Ovary (tissue), 9 donors: ENCODE results near the gene HERC4. TPM values are rescaled to one million over a fixed set of nuclear protein-coding genes. Genes with fewer than 3 reads are reported as not detected.

ENCODE experiments used
- DNase-seq, 5 donors: peaks; one replicate each; pipeline ENCODE4 v3.0.0-alpha.2; 2019 to 2020
- H3K27ac ChIP-seq, 2 donors: fragments of 200-600 bp; one replicate each; pipeline versions ENCODE4 v1.5.1 to v1.8.0; 2019 to 2022
- H3K27me3 ChIP-seq: fragments of 200-600 bp; one replicate; pipeline ENCODE4 v1.8.0; 2022
- H3K36me3 ChIP-seq: fragments of 200-600 bp; sonication (generic); one replicate; pipeline ENCODE4 v1.5.1; 2019
- H3K4me1 ChIP-seq: one replicate; pipeline ENCODE4 v1.8.1; 2013; ENCODE audit warnings: mild to moderate bottlenecking, moderate library complexity; ENCODE audit not compliant: insufficient read depth
- H3K4me3 ChIP-seq: fragments of 200-600 bp; sonication (generic); one replicate; pipeline ENCODE4 v1.5.1; 2017
- H3K9me3 ChIP-seq, 2 donors: fragments of 200-600 bp in 1 of 2; sonication (generic) in 1 of 2; one replicate each; pipeline versions ENCODE4 v1.5.1 to v1.8.1; 2013 to 2019; ENCODE audit warnings: mild to moderate bottlenecking in 1 of 2, moderate library complexity in 1 of 2
- EP300 ChIP-seq: sonication (generic); formaldehyde crosslinking; IDR thresholded peaks from one replicate; pipeline ENCODE4 v1.6.1; 2017; ENCODE audit warnings: antibody characterized with exemption
- POLR2A ChIP-seq: fragments of 450-650 bp; IDR thresholded peaks from one replicate; pipeline ENCODE4 v1.6.1; 2017; ENCODE audit warnings: antibody characterized with exemption, mild to moderate bottlenecking, moderate library complexity
- WGBS, 3 donors: extraction: QIAGEN DNeasy Blood & Tissue Kit in 1 of 3; methylation state at CpG; one replicate each; pipeline versions ENCODE4 v1.1.5 to v1.1.7; 2013 to 2017; 5-methylcytosine and 5-hydroxymethylcytosine counted together
- intact Hi-C, 4 donors: fragments of 100-400 bp; cut with DNase I; formaldehyde crosslinking; loops; one replicate each; pipeline versions ENCODE4 v1.11.0 to v1.15.1; 2022 to 2023
- polyA plus RNA-seq, 2 donors: library from polyadenylated mRNA; stranded (reverse); fragments of 200-250 nt in 1 of 2; fragments of 350-450 nt in 1 of 2; fragmentation: Illumina TruSeq in 1 of 2; extraction: RNeasy Lipid Tissue Mini Kit (QIAGEN cat#74804) in 1 of 2; gene quantifications; one replicate each; pipeline ENCODE4 v1.2.3, GENCODE V29; 2013 to 2014
- total RNA-seq, 7 donors: library from RNA; depleted of rRNA in 2 of 7; stranded (reverse); fragments of >200 nt in 2 of 7; fragmentation: NEBNext Ultra II Directional in 3 of 7; extraction: Animal tissue kit (Norgen Biotek cat#: 25700) in 3 of 7; gene quantifications; one replicate each; pipeline versions ENCODE4 v1.1.0 to v1.2.4, GENCODE V29; 2016 to 2023
- TF ChIP-seq, protein P1 (sequence below), 3 donors: fragments of 450-650 bp in 2 of 3; fragments of 200-600 bp in 1 of 3; IDR thresholded peaks; one replicate each; pipeline versions ENCODE4 v1.5.1 to v1.8.0; 2016 to 2022; ENCODE audit warnings: antibody characterized with exemption in 3 of 3, mild to moderate bottlenecking in 1 of 3
- donor health status: DM: no; HTN: no; CAD: no; lungs with moderate emphysema.
- donor health status: DM: no; HTN: no; CAD: no.
- donor health status: Bipolar disorder and iron deficiency.
- donor health status: DM: yes; HTN: yes; CAD: no.
- donor health status: DM: no; HTN: no; CAD: no.
- donor health status: DM: yes; HTN: yes; CAD: no.

Gene HERC4
- total and polyA plus RNA-seq, 9 donors = 16.4 to 54.7 (median 43.5) TPM

DNA sequence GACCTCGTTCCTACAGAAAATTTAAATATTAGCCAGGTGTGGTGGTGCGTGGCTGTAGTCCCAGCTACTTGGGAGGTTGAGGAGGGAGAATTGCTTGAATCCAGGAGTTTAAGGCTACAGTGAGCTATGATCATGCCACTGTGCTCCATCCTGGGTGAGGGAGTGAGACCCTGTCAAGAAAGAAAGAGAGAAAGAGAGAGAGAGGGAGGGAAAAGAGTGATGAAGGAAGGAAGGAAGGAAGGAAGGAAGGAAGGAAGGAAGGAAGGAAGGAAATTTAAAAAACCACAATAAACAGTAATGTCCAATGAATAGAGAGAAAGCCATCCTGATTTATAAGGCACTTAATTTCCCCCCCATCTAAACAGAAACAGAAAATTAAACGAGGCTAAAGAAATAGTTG lies 43.6 kb upstream of the HERC4 start:
- TF ChIP-seq, protein P1, sequence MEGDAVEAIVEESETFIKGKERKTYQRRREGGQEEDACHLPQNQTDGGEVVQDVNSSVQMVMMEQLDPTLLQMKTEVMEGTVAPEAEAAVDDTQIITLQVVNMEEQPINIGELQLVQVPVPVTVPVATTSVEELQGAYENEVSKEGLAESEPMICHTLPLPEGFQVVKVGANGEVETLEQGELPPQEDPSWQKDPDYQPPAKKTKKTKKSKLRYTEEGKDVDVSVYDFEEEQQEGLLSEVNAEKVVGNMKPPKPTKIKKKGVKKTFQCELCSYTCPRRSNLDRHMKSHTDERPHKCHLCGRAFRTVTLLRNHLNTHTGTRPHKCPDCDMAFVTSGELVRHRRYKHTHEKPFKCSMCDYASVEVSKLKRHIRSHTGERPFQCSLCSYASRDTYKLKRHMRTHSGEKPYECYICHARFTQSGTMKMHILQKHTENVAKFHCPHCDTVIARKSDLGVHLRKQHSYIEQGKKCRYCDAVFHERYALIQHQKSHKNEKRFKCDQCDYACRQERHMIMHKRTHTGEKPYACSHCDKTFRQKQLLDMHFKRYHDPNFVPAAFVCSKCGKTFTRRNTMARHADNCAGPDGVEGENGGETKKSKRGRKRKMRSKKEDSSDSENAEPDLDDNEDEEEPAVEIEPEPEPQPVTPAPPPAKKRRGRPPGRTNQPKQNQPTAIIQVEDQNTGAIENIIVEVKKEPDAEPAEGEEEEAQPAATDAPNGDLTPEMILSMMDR (IDR thresholded peaks at IDR 0.05) = no peak
- TF ChIP-seq EP300 = no peak
- TF ChIP-seq POLR2A = no peak
- Histone ChIP-seq H3K36me3 (no peaks in the 10 kb centered on the region), H3K4me3 (no peak overlapping the region), H3K27ac (no peak overlapping the region), H3K27me3 (no peaks in the 10 kb centered on the region), H3K9me3 (no peaks in the 10 kb centered on the region), H3K4me1 (no peaks in the 10 kb centered on the region)
- no peak for DNase-seq
- intact Hi-C loops = no loop called here
- 82 to 88% (median 84%) methylated on average over 3 of the region's 3 CpGs for WGBS, 3 donors

DNA sequence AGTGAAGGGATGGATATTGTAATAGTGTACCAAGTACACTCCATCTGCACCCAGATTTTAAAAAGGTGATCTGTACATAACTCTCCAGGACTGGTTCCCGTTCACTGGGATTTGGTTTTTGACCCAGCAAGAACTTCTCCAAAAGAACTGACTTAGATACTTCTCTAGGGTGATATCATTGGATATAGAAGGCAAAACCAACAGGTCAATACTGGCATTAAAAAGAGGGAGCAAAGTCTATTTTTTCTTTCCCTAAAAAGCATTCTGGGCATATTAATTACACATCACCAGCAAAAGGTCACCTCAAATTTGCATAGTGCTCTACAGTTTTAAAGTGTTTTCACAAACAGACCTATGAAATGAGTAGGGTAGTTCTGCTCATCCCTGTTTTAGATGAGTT lies 37.8 kb upstream of the HERC4 start:
- H3K4me1 ChIP-seq = no peaks in the 10 kb centered on the region
- TF ChIP-seq POLR2A (no peak), EP300 (no peak)
- TF ChIP-seq, protein P1 (IDR thresholded peaks at IDR 0.05) = no peak
- H3K9me3 ChIP-seq = no peaks in the 10 kb centered on the region
- H3K4me3 ChIP-seq = no peak overlapping the region
- no peak for DNase-seq
- H3K27ac ChIP-seq = no peak overlapping the region
- no peaks in the 10 kb centered on the region for H3K27me3 ChIP-seq
- WGBS, 3 donors = 97 to 98% (median 98%) methylated on average over 1 of the region's 1 CpG
- intact Hi-C loops = no loop called here
- H3K36me3 ChIP-seq = no peaks in the 10 kb centered on the region

DNA sequence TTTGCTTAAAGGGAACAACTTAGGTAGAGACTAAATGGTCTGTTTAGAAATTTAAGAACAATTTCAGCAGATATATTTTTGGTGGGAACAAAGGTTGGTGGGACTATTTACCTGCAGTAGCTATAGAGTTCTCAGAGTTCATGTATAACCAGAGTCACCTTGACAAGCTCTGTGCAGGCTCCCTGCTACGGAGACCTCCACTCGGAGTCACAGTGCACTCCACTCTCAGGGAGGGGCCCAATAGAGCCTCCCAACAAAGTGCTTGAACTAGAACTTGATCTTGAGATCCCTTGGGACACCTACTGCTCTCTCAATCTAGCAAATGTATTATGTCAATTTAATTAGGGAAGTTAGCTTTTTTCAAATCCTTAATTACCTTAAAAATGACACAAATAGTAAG lies 36.5 kb upstream of the HERC4 start:
- intact Hi-C loops = no loop called here
- Histone ChIP-seq H3K36me3 (no peaks in the 10 kb centered on the region), H3K27me3 (no peaks in the 10 kb centered on the region), H3K27ac (no peak overlapping the region), H3K4me3 (no peak overlapping the region), H3K9me3 (no peaks in the 10 kb centered on the region), H3K4me1 (no peaks in the 10 kb centered on the region)
- no peak for DNase-seq
- no peak for TF ChIP-seq EP300
- TF ChIP-seq, protein P1 (IDR thresholded peaks at IDR 0.05) = no peak
- TF ChIP-seq POLR2A = no peak
- WGBS, 3 donors = 90 to 100% (median 94%) methylated on average over 2 of the region's 2 CpGs

DNA sequence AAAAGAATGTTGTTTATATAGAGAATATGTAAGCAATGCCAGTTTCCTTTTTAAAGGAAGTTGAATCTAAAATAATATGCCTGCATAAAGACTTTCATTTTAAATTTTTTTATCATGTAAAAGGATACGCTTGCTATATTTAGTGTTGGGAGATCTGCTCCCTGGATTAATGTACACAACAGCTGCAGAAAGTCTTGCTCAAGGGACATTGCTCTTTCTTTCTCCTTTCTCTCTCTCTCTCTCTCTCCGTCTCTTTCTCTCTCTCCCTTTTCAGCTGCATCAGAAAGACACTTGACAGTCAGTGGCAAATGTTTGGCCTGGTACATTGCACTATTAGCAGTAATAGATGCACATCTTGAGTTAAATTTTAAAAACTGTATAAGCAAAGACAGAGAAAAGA lies 34.9 kb upstream of the HERC4 start:
- Histone ChIP-seq H3K36me3 (no peaks in the 10 kb centered on the region), H3K27ac (no peak overlapping the region), H3K9me3 (no peaks in the 10 kb centered on the region), H3K4me1 (no peaks in the 10 kb centered on the region), H3K27me3 (no peaks in the 10 kb centered on the region), H3K4me3 (no peak overlapping the region)
- 13 to 39% (median 23%) methylated on average over 2 of the region's 2 CpGs for WGBS, 3 donors
- DNase-seq = no peak
- TF ChIP-seq, protein P1 (IDR thresholded peaks at IDR 0.05) = no peak
- TF ChIP-seq EP300 (no peak), POLR2A (no peak)
- intact Hi-C loops = no loop called here

DNA sequence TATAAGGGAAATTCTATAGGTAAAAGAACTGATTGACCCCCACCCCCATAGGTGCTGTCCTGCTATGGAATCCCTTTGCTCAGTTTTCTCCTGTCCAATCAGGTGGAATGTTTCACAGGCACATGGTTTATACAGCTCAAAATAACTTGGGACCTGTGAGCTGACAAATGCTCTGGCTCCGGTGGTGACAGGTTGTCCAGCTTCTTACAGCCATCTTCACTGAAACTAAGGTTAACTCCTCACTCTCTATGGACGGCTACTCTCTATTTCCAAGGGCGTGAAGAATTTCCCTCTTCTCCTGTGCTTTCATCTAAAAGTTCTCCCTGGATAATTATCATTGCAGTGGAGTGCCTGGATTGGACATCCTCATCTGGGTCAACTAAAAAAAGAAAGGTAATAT lies 34.2 kb upstream of the HERC4 start, which contains the start of gene MYPN:
TSS of gene MYPN (plus strand) at position 158 of the 400 bp plus-strand sequence. CDS start 11,951 bp downstream, outside the sequence.
- Histone ChIP-seq H3K4me1 (no peaks in the 10 kb centered on the region), H3K27ac (no peak within 1 kb of the TSS), H3K9me3 (no peaks in the 10 kb centered on the region), H3K27me3 (no peaks in the 10 kb centered on the region), H3K36me3 (no peaks in the 10 kb centered on the region), H3K4me3 (no peak within 1 kb of the TSS)
- TF ChIP-seq POLR2A = no peak
- TF ChIP-seq, protein P1 (IDR thresholded peaks at IDR 0.05) = no peak
- TF ChIP-seq EP300 = no peak
- intact Hi-C loops = no loop called here
- 67 to 81% (median 77%) methylated on average over 3 of the region's 3 CpGs for WGBS, 3 donors
- no peak for DNase-seq
